ENCODE data around the gene TMBIM1. TPM values are rescaled to one million over a fixed set of nuclear protein-coding genes. Genes with fewer than 3 reads are reported as not detected.
"Not testable (repeated sequence)": the region's sequence is repeated elsewhere in the genome, so short reads cannot be mapped to it uniquely, and the experiment has no call there.

The TMBIM1 gene
- polyA plus RNA-seq, 1 experiment = 206 TPM

- no peaks in the 10 kb centered on the region for H3K36me3 ChIP-seq (ENCODE audit: control insufficient read depth, insufficient read depth, low read length)
- ChIA-PET POLR2A (no interaction called here), CTCF (interaction anchor here (0.6 to 1.3 kb wide), 3 partner anchors 11 to 27 kb away, joined by 3 to 10 read pairs (median 5); no protein-coding TSS in a partner anchor)
- H3K4me3 ChIP-seq (ENCODE audit: low read depth, low read length) = no peak overlapping the region
- DNase-seq (ENCODE audit: low read depth) = no peak
- H3K27me3 ChIP-seq (ENCODE audit: control insufficient read depth, insufficient read depth, low read length) = no peaks in the 10 kb centered on the region
- no peak for TF ChIP-seq CTCF (IDR thresholded peaks at IDR 0.05; ENCODE audit: insufficient read depth, low read depth, low read length)
Observed at GRCh38 chr2:218312267-218312756, 20.0 kb upstream of the TMBIM1 start.

- DNase-seq (ENCODE audit: low read depth); H3K4me3 ChIP-seq (ENCODE audit: low read depth, low read length); POLR2A ChIA-PET; H3K27me3 ChIP-seq (ENCODE audit: control insufficient read depth, insufficient read depth, low read length); H3K36me3 ChIP-seq (ENCODE audit: control insufficient read depth, insufficient read depth, low read length): not testable (repeated sequence)
- CTCF ChIA-PET = interaction anchor here (1.0 to 1.9 kb wide), 3 partner anchors 10 to 14 kb away, joined by 3 to 10 read pairs (median 9); no protein-coding TSS in a partner anchor
Observed at GRCh38 chr2:218311541-218312266, 19.4 kb upstream of the TMBIM1 start.

- ChIA-PET POLR2A (no interaction called here), CTCF (interaction anchor here (1.0 to 1.9 kb wide), 2 partner anchors 9 to 13 kb away, joined by 3 to 9 read pairs; no protein-coding TSS in a partner anchor)
- Histone ChIP-seq H3K4me3 (ENCODE audit: low read depth, low read length) (no peak overlapping the region), H3K36me3 (ENCODE audit: control insufficient read depth, insufficient read depth, low read length) (no peaks in the 10 kb centered on the region), H3K27me3 (ENCODE audit: control insufficient read depth, insufficient read depth, low read length) (peaks cover 2% of the 10 kb centered on the region; the same call in 1 of the 2 replicates)
- DNase-seq (ENCODE audit: low read depth) = no peak
- no peak for TF ChIP-seq CTCF (IDR thresholded peaks at IDR 0.05; ENCODE audit: insufficient read depth, low read depth, low read length)
Observed at GRCh38 chr2:218310853-218311540, 18.7 kb upstream of the TMBIM1 start.

GRCh38 chr2:218307415-218308090 is 15.2 kb upstream of the TMBIM1 start:
- POLR2A ChIA-PET = no interaction called here
- Histone ChIP-seq H3K27me3 (ENCODE audit: control insufficient read depth, insufficient read depth, low read length) (peaks cover 2% of the 10 kb centered on the region; the same call in 1 of the 2 replicates), H3K36me3 (ENCODE audit: control insufficient read depth, insufficient read depth, low read length) (no peaks in the 10 kb centered on the region), H3K4me3 (ENCODE audit: low read depth, low read length) (no peak overlapping the region)
- CTCF ChIA-PET = interaction anchor here (0.8 to 17.8 kb wide), 8 partner anchors 8 to 88 kb away, joined by 3 to 244 read pairs (median 4); partner anchors contain the start of gene CATIP
- no peak for DNase-seq (ENCODE audit: low read depth)
- TF ChIP-seq CTCF (IDR thresholded peaks at IDR 0.05; ENCODE audit: insufficient read depth, low read depth, low read length) = no peak

GRCh38 chr2:218306184-218306920 is 14.0 kb upstream of the TMBIM1 start:
- peaks cover 2% of the 10 kb centered on the region; the same call in 1 of the 2 replicates for H3K27me3 ChIP-seq (ENCODE audit: control insufficient read depth, insufficient read depth, low read length)
- no peak overlapping the region for H3K4me3 ChIP-seq (ENCODE audit: low read depth, low read length)
- no peak for TF ChIP-seq CTCF (IDR thresholded peaks at IDR 0.05; ENCODE audit: insufficient read depth, low read depth, low read length)
- H3K36me3 ChIP-seq (ENCODE audit: control insufficient read depth, insufficient read depth, low read length) = no peaks in the 10 kb centered on the region
- ChIA-PET CTCF (interaction anchor here (0.8 to 17.8 kb wide), 6 partner anchors 8 to 51 kb away, joined by 3 to 244 read pairs (median 4); partner anchors contain the start of gene CATIP), POLR2A (no interaction called here)
- no peak for DNase-seq (ENCODE audit: low read depth)
